ENCODE measurements around the gene MAPRE2.
"Not testable (repeated sequence)": the region's sequence is repeated elsewhere in the genome, so short reads cannot be mapped to it uniquely, and the experiment has no call there.

The MAPRE2 gene

DNA sequence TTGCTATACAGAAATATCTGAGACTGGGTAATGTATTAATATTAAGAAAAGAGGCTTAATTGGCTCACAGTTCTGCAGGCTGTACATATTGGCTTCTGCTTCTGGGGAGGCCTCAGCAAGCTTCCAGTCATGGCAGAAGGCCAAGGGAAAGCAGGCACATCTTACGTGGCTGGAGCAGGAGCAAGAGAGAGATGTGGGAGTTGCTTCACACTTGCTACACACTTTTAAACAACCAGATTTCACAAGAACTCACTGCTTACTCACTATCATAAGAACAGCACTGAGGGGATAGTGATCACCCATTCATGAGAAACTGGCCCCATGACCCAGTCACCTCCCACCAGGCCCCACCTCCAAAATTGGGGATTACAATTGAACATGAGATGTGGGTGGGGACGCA is 50.6 kb downstream of the MAPRE2 start:
- no peak for DNase-seq (ENCODE audit: low read depth, low spot score)

GRCh38 chr18:35095983-35096676 is 54.9 kb downstream of the MAPRE2 start:
- DNase-seq (ENCODE audit: low read depth, low spot score): no peak

DNA sequence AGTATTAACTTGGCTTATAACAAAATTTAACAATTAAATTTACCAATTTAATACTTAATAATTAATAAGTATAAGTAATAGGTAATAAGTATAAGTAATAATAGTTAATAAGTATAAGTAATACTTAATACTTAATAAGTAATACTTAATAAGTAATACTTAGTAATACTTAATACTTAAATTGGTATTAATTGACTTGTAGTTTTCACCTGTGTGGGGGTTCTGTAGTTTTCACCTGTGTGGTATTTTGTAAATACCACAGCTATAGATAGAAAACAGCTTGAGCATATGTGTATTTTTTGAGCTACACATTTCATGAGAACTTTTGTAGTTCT is 55.4 kb downstream of the MAPRE2 start:
- no peak for DNase-seq (ENCODE audit: low read depth, low spot score)

DNA sequence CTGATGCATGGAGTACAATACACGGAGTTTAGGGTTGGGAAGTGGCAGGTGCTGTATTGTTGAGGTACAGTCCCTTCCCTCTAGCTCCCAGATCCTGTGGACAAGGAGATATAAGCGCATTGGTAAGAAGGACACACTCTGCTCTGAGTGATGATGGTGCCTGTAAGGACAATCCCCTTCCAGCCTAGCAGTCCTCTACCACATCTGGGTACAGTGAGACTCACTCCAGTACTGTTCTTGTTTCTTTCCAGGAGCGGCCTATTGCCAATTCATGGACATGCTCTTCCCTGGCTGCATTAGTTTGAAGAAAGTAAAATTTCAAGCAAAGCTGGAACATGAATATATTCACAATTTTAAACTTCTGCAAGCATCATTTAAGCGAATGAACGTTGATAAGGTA is 56.0 kb downstream of the MAPRE2 start:
- DNase-seq (ENCODE audit: low read depth, low spot score): no peak

DNA sequence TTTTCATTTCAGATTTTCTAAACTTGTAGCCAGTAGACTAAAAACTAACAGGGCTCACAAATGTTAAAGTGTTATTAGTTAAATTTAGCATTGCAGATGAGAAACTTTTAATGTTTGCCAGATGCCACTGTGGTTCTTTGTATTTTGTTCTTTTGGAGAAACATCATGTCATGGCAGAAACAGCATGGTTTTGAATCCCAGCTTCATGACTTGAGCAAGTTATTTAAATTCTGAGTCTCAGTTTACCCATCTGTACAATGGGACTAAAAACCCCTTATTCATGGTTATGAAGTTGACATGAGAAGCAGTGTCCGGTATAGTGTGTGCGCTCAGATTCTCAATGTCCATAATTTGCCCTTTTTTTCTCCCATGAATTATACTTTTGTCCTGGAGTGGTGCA is 56.5 kb downstream of the MAPRE2 start:
- DNase-seq (ENCODE audit: low read depth, low spot score): no peak

DNA sequence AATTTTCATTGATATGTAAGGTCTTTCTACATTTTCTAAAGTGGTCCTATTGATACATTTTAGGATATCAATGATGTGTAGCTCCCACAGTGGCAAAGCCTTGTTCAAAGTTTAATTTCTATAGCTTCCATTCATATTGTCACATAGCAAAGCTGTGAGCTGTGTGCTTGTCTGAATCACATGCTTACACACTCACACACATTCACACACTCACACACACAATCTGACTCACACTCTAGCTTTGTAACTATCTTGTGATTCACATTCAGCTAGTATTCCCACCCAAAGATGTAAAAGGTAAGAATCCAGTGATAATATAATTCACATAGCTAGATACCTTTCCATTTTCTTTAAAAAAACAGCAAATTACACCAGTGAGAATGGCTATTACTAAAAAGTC is 58.7 kb downstream of the MAPRE2 start:
- DNase-seq (ENCODE audit: low read depth, low spot score): no peak

DNA sequence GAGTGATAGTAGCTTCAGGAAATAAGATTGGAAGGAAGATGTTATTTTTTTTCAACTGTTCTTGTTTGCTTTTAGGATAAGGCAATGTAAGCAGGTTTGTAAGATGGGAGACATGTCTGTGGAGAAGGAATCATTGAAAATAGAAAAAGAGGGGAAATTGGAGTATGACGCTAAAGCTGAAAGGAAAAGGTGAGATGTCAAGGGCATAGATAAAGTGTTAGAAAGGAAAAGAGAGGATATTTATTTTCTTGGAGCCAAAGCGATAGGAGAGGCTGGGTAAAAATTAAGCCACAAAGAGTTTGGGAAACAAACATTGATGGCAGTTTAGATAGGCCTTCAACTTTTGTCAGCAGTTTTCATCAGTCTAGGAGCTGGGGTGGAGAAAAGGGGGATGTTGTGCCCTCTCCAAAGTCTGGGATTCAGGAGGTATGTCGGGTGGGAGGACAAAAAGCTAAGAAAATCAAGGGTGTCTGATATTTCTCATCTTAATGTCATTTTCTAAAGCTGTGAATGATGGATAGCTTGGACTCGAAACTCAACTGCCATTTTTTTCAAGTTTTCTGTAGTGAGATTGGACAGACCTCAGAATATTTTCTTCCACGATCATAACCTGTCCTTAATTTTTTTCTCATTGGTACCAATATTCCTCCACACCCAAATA is 63.3 kb downstream of the MAPRE2 start:
- no peak for DNase-seq (ENCODE audit: low read depth, low spot score)

GRCh38 chr18:35106013-35106844 is 65.0 kb downstream of the MAPRE2 start:
- no peak for DNase-seq (ENCODE audit: low read depth, low spot score)

GRCh38 chr18:35106845-35107148 is 65.6 kb downstream of the MAPRE2 start:
- DNase-seq (ENCODE audit: low read depth, low spot score): no peak

DNA sequence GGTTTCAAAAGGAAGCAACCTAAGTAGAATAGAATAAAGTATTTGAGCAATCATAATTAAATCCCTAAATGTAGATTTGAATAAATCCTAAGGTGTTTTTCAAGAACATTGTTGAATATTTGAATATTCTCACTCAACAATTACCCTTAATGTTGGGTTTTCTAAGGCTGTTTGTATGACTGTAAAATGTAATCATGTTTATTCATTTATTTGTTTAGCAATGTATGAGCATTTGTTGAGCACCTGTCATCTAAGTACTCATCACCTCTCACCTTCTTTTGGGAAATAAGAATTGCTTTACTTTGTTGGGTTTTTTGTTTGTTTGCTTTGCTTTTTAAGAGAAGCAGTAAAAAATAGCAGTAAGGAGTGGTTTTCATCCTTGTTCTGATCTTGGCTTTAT is 66.0 kb downstream of the MAPRE2 start:
- no peak for DNase-seq (ENCODE audit: low read depth, low spot score)

DNA sequence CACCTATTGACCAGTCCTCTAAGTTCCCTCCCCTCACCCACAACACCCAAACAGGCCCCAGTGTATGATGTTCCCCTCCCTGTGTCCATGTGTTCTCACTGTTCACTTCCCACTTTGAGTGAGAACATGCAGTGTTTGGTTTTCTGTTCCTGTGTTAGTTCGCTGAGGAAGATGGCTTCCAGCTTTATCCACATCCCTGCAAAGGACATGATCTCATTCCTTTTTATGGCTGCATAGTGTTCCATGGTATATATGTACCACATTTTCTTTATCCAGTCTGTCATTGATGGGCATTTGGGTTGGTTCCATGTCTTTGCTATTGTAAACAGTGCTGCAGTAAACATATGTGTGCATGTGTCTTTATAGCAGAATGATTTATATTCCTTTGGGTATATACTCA is 66.9 kb downstream of the MAPRE2 start:
- DNase-seq (ENCODE audit: low read depth, low spot score): not testable (repeated sequence)

- DNase-seq (ENCODE audit: low read depth, low spot score): no peak
These were observed 68.8 kb downstream of the MAPRE2 start for GRCh38 chr18:35110059-35110458.

DNA sequence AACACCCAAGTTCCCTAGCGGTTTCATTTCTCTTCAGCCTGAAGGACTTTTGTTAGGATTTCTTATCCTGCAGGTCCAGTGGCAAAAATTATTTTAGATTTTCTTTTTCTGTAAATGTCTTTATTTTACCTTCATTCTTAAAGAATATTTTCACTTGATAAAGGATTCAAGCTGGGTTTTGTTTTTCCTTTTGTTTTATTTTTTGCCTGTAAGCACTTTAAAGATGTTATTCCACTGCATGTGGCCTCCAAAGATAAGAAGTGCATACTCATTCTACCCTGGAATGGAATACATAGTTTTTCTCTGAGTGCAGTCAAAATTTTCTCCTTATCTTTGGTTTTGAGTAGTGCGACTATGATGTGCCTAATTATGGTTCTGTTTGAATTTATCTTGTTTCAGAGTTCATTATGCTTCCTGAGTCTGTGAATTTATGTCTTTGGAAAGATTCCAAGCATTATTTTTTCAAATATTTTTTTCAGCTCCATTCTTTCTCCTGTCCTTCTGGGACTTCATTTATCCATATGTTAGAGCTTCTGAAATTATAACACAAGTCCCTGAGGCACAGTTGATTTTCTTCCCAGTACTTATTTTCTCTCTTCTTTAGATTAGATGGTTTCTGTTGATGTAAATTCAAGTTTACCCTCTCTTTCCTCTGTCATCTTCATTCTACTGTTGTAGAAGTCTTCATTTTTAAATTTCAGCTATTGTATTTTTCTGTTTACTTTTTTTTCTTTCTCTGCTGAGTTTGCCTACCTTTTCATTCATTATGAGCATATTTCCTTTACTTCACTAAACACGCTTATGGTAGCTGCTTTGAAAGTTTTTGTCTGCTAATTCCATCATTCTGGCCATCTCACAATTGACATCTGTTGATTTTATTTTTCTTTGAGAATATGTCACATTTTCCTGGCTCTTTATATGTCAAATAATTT is 69.6 kb downstream of the MAPRE2 start:
- DNase-seq (ENCODE audit: low read depth, low spot score): no peak

DNA sequence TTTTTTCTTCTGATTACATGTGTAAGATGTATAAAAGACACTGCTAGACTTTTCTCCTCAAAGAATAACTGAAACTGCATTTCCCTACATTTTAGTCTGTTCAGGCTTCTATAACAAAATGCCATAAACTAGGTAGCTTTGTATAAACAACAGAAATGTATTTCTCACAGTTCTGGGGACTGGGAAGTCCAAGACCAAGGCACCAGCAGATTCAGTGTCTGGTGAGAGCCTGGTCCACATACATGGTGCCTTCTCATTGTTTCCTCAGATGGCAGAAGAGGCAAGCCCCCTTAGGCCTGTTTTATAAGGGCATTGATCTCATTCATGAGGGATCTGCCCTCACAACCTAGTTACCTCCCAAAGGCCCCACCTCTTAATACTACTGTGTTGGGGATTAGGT is 71.5 kb downstream of the MAPRE2 start:
- DNase-seq (ENCODE audit: low read depth, low spot score): no peak

GRCh38 chr18:35114305-35114704 is 73.1 kb downstream of the MAPRE2 start:
- no peak for DNase-seq (ENCODE audit: low read depth, low spot score)

DNA sequence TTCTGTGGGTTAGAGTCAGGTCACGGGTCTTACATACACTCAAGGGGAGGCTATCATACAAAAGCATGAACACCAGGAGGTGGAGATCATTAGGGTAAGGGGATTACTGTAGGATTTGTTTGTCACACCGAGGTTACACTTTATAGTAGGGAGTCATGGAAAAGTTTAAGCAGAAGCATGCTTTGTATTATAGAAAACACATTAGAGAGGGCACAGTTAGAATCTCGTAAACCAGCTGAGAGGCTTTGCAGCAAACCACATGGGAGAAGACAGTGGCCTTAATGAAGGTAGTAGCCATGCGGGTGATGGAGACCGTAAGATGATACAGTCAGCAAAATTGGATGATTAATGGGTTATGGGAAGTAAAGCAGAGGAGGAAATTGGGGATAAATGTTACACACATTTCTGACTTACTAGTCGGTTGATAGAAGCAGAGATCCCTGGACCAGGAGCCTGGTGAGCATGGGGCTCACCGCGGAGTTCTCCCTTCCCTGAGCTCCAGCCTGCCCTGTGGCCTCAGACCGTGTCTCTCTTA is 75.6 kb downstream of the MAPRE2 start:
- DNase-seq (ENCODE audit: low read depth, low spot score): no peak

DNA sequence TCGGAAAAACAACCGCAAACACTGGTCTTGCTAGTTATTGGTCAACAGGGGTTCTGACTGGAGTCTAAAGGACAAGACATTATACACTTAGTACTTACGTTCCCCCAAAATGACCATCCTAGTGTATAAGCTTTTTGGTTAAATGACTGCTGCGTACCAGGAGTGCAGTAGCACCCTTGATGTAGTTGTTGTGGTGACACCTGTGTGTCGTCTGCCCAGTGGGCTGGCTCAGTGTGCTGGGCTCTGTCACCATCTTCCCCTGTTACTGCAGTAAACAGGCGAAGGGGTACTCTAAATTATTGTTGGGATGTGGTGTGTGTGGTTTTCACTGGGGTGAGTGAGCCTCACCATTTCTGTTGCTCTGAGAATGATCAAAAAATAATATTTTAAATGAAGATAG is 76.2 kb downstream of the MAPRE2 start:
- no peak for DNase-seq (ENCODE audit: low read depth, low spot score)

DNA sequence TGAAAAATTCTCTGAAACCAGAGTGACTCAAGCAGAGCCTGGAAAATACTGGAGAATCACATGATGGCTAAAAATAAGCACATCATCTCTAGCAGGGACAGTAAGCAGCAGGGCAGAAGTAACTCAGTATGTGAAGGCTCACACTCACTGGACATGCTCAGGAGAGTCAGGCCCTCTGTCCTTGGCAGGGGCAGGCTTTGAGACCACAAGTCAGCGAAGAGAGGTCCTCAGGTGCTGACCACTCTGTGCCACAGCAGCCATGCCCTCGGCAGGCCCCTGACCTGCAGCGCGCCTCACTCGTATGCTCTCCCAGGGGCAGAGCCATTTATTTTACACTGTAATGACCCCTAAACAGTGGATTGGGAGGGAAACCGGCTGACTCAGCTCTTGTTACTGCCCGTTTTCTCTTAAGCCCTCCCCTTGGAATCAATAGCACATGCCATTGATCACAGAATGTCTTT is 76.8 kb downstream of the MAPRE2 start:
- DNase-seq (ENCODE audit: low read depth, low spot score): no peak

DNA sequence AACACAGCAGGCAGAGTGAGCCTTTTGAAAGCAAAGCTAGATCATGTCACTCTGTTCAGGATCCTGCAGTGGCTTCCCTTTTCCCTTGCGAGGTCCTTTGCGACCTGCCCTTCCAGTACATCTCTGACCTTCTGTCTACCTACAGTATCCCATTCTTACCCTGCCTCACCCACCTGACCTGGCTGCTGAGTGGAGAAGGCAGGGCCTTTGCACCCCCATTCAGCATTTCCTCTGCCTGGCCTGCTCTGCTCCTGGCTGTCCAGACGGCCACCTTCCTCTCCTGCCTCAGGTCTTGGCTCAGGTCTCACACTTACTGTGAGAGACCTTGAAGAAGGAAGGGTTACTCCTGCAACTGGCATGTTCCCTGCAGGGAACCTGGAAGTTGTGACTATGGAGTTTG is 77.4 kb downstream of the MAPRE2 start:
- DNase-seq (ENCODE audit: low read depth, low spot score): no peak

DNA sequence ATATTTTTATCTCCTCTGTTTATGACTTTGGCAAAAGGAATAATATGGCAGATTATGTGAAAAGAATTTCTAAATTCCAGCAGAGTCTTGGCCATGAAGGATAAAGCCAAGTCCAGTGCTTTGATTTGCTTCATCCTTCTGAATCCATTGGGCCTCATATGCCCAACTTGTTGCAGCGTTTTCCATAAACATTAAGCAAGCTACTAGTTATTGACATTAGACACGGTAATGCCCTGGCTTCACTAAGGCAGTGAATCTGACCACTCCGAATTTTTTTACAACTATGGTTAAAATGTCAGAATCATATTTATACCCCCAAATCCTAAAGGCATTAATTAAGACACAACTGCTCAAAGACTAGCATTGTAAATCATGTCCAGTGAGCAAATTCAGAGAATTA is 79.8 kb downstream of the MAPRE2 start:
- DNase-seq (ENCODE audit: low read depth, low spot score): no peak

DNA sequence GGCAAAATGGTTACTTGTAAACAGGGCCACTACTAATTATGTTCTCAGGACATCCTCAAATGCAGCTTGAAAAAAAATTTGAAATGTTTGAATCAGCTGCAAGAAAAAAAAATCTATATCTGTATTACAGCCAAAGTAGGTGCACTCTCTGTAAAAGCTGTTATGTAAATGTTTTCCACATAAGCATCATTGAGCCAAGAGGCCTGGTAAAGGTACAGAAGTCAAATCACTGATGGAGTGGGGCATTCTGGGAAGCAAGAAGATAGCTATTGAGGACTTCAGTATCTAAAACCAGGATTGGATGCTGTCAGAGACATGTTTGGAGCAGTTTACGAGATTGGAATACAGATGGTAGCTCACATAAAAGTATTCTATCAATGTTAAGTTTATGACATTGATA is 80.3 kb downstream of the MAPRE2 start:
- DNase-seq (ENCODE audit: low read depth, low spot score): no peak
